NCI-H460 (cell line): ENCODE measurements around the gene GRIN3A. TPM values are rescaled to one million over a fixed set of nuclear protein-coding genes. Genes with fewer than 3 reads are reported as not detected.
A peak's percentile ranks its signal among the peaks of the same experiment; 100 is the strongest.
"Not testable (repeated sequence)": the region's sequence is repeated elsewhere in the genome, so short reads cannot be mapped to it uniquely, and the experiment has no call there.

Experiments used
- DNase-seq: peaks from one replicate; pipeline ENCODE4 v3.0.0-alpha.2; 2016; ENCODE audit warnings: low read depth; ENCODE audit errors: extremely low read depth
- polyA plus RNA-seq: library from polyadenylated mRNA; depleted of rRNA; stranded (reverse); fragments of >200 nt; gene quantifications from 2 replicates; pipeline ENCODE4 v1.2.3, GENCODE V29; 2014; cell fraction: nucleus; rRNA removed
- total RNA-seq: library from RNA; depleted of rRNA; stranded (reverse); fragments of >200 nt; shearing (Covaris generic); gene quantifications from 2 replicates; pipeline ENCODE4 v1.2.3, GENCODE V29; 2014; rRNA removed

Gene GRIN3A
- total RNA-seq: not detected in 2 replicates
- not detected in 2 replicates for polyA plus RNA-seq

GRCh38 chr9:101738566-101739183, at the start of gene GRIN3A:
Gene GRIN3A, minus strand, starts transcription at chr9:101738647. Its CDS starts 668 bp downstream, at chr9:101737979.
- DNase-seq: peak; percentile 39

- DNase-seq: no peak
These were observed 49.4 kb upstream of the GRIN3A start for GRCh38 chr9:101787891-101788290.

GRCh38 chr9:101778332-101778731, 39.9 kb upstream of the GRIN3A start:
- DNase-seq: no peak

GRCh38 chr9:101764472-101764871, 26.0 kb upstream of the GRIN3A start:
- DNase-seq: no peak

GRCh38 chr9:101758304-101758930, 20.0 kb upstream of the GRIN3A start:
- no peak for DNase-seq

- DNase-seq: no peak
These were observed 15.3 kb upstream of the GRIN3A start for GRCh38 chr9:101753716-101754115.

- no peak for DNase-seq
These were observed 13.4 kb upstream of the GRIN3A start for GRCh38 chr9:101751895-101752294.

GRCh38 chr9:101739311-101739710, 864 bp upstream of the GRIN3A start:
- no peak for DNase-seq

GRCh38 chr9:101737705-101738565, 512 bp downstream of the GRIN3A start:
- DNase-seq: peak; percentile 5

- DNase-seq: no peak
These were observed 1.2 kb downstream of the GRIN3A start for GRCh38 chr9:101737165-101737704.

- peak; percentile 12 for DNase-seq
These were observed 1.7 kb downstream of the GRIN3A start for GRCh38 chr9:101736717-101737116.

GRCh38 chr9:101731429-101731828, 7.0 kb downstream of the GRIN3A start:
- DNase-seq: no peak

- peak; percentile 24 for DNase-seq
These were observed 10.6 kb downstream of the GRIN3A start for GRCh38 chr9:101727612-101728524.

GRCh38 chr9:101724271-101724670, 14.2 kb downstream of the GRIN3A start:
- DNase-seq: not testable (repeated sequence)

- DNase-seq: no peak
These were observed 20.3 kb downstream of the GRIN3A start for GRCh38 chr9:101718192-101718591.

GRCh38 chr9:101716629-101717028, 21.8 kb downstream of the GRIN3A start:
- DNase-seq: no peak

GRCh38 chr9:101711330-101711941, 27.0 kb downstream of the GRIN3A start:
- peak; percentile 9 for DNase-seq

GRCh38 chr9:101708855-101709254, 29.6 kb downstream of the GRIN3A start:
- DNase-seq: no peak

GRCh38 chr9:101707721-101708120, 30.7 kb downstream of the GRIN3A start:
- no peak for DNase-seq

GRCh38 chr9:101706997-101707396, 31.4 kb downstream of the GRIN3A start:
- DNase-seq: no peak
